ENCODE results near the gene MED20. TPM values are rescaled to one million over a fixed set of nuclear protein-coding genes. Genes with fewer than 3 reads are reported as not detected.

The MED20 gene
- total RNA-seq, 1 donor from 2014 or later = 24.3 TPM

DNA sequence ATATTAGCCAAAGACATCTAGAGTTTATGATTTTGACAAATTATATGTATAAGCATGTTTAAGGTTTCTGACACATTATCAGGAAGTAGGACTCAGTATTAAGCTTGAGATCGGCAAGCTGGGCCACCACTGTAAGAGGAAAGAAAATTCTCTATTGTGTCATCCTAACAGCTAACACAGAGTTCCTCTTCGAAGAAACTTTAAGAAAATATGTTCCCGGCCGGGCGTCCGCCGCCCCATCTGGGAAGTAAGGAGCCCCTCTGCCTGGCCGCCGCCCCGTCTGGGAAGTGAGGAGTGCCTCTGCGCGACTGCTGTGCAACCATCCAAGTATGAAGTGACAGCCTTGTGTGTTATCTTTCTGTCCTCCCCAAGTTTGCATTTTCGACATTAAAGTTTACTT is 48.8 kb downstream of the MED20 start:
- DNase-seq (ENCODE audit: extremely low spot score, unreplicated experiment) = no peak
- Mint-ChIP-seq H3K27me3 (ENCODE audit: unreplicated experiment) (no peaks in the 10 kb centered on the region), H3K36me3 (ENCODE audit: unreplicated experiment) (peaks cover 2% of the 10 kb centered on the region), H3K4me1 (ENCODE audit: unreplicated experiment) (no peaks in the 10 kb centered on the region), H3K27ac (ENCODE audit: unreplicated experiment) (no peak overlapping the region), H3K4me3 (ENCODE audit: unreplicated experiment) (no peak overlapping the region), H3K9me3 (ENCODE audit: unreplicated experiment) (no peaks in the 10 kb centered on the region)
- no peak for TF ChIP-seq CTCF (IDR thresholded peaks at IDR 0.05)

DNA sequence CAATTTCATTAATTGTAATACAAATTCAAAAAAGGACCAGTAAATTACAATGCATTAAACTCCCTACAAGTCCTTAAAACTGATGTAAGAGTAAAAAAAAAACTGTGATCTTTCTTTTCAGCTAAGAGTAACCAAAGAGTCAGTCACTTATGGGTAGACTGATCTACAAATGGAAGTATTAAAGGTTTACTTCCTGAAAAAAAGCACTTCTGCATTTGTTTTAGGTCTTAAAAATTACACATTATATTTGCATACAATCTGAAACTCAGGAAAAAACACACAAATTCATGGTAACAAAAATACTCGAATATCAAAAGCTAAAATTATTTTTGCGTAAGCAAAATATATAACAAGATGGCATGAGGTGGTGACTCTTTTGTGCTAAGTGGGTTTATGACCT is 49.2 kb downstream of the MED20 start:
- Mint-ChIP-seq H3K9me3 (ENCODE audit: unreplicated experiment) (no peaks in the 10 kb centered on the region), H3K4me3 (ENCODE audit: unreplicated experiment) (no peak overlapping the region), H3K27ac (ENCODE audit: unreplicated experiment) (no peak overlapping the region), H3K36me3 (ENCODE audit: unreplicated experiment) (peaks cover 2% of the 10 kb centered on the region), H3K4me1 (ENCODE audit: unreplicated experiment) (no peaks in the 10 kb centered on the region), H3K27me3 (ENCODE audit: unreplicated experiment) (no peaks in the 10 kb centered on the region)
- TF ChIP-seq CTCF (IDR thresholded peaks at IDR 0.05) = no peak
- DNase-seq (ENCODE audit: extremely low spot score, unreplicated experiment) = no peak

GRCh38 chr6:41859356-41859755 is 61.6 kb downstream of the MED20 start:
- H3K4me1 Mint-ChIP-seq (ENCODE audit: unreplicated experiment) = no peaks in the 10 kb centered on the region
- DNase-seq (ENCODE audit: extremely low spot score, unreplicated experiment) = no peak
- H3K9me3 Mint-ChIP-seq (ENCODE audit: unreplicated experiment) = no peaks in the 10 kb centered on the region
- H3K27me3 Mint-ChIP-seq (ENCODE audit: unreplicated experiment) = no peaks in the 10 kb centered on the region
- no peak for TF ChIP-seq CTCF (IDR thresholded peaks at IDR 0.05)
- no peak overlapping the region for H3K27ac Mint-ChIP-seq (ENCODE audit: unreplicated experiment)
- no peaks in the 10 kb centered on the region for H3K36me3 Mint-ChIP-seq (ENCODE audit: unreplicated experiment)
- H3K4me3 Mint-ChIP-seq (ENCODE audit: unreplicated experiment) = no peak overlapping the region

- H3K9me3 Mint-ChIP-seq (ENCODE audit: unreplicated experiment) = no peaks in the 10 kb centered on the region
- H3K36me3 Mint-ChIP-seq (ENCODE audit: unreplicated experiment) = no peaks in the 10 kb centered on the region
- no peak for DNase-seq (ENCODE audit: extremely low spot score, unreplicated experiment)
- no peak overlapping the region for H3K4me3 Mint-ChIP-seq (ENCODE audit: unreplicated experiment)
- H3K27me3 Mint-ChIP-seq (ENCODE audit: unreplicated experiment) = no peaks in the 10 kb centered on the region
- H3K27ac Mint-ChIP-seq (ENCODE audit: unreplicated experiment) = no peak overlapping the region
- TF ChIP-seq CTCF (IDR thresholded peaks at IDR 0.05) = no peak
- H3K4me1 Mint-ChIP-seq (ENCODE audit: unreplicated experiment) = no peaks in the 10 kb centered on the region
These were observed 62.2 kb downstream of the MED20 start for GRCh38 chr6:41858703-41859102.

Other genes with a start within 250 kb of the MED20 start
- gene TFEB, start 185.5 kb downstream of the MED20 start, total RNA-seq = 8.9 and 11.1 TPM in 2 replicates
- not detected in 2 replicates for gene PGC, start 173.7 kb downstream of the MED20 start, total RNA-seq
- 3.4 and 3.9 TPM in 2 replicates for gene FRS3, start 141.2 kb downstream of the MED20 start, total RNA-seq
- 1.9 and 2.3 TPM in 2 replicates for gene PRICKLE4, start 140.4 kb downstream of the MED20 start, total RNA-seq
- 133 TPM in 2 replicates for gene TOMM6, start 133.4 kb downstream of the MED20 start, total RNA-seq
- 5.2 and 5.4 TPM in 2 replicates for gene USP49, start 25.8 kb downstream of the MED20 start, total RNA-seq
- 20.2 and 22.7 TPM in 2 replicates for gene BYSL, start 360 bp upstream of the MED20 start, total RNA-seq
- gene CCND3, start 20.7 kb upstream of the MED20 start, total RNA-seq = 82.7 and 91.2 TPM in 2 replicates
- gene TAF8, start 129.4 kb upstream of the MED20 start, total RNA-seq = 27.6 and 29.2 TPM in 2 replicates
- gene C6orf132, start 221.5 kb upstream of the MED20 start, total RNA-seq = 4.0 and 4.3 TPM in 2 replicates

Data from osteocyte (in vitro differentiated cells).